Endothelial cell of umbilical vein (primary cell): ENCODE measurements around the gene GSTA1. TPM values are rescaled to one million over a fixed set of nuclear protein-coding genes. Genes with fewer than 3 reads are reported as not detected.
"Not testable (repeated sequence)": the region's sequence is repeated elsewhere in the genome, so short reads cannot be mapped to it uniquely, and the experiment has no call there.

ENCODE experiments used
- BruUV-seq: library from RNA; stranded (reverse); fragments of 400-500 nt; replicated peaks from 2 replicates; lab custom pipeline; 2021; lab: Mats Ljungman, UMichigan
- CTCF ChIA-PET: fragments of 300-600, 350-600 bp; sonication (Branson Sonifier 250); formaldehyde crosslinking; loops from one replicate; lab custom pipeline; 2021; ENCODE audit warnings: antibody characterized with exemption, inconsistent platforms; lab: Charles Lee
- POLR2A ChIA-PET: fragments of 300-600, 350-600 bp; sonication (Branson Sonifier 250); formaldehyde crosslinking; loops from one replicate; lab custom pipeline; 2021; ENCODE audit warnings: antibody characterized with exemption, inconsistent platforms; lab: Charles Lee
- DNase-seq: peaks from one replicate; pipeline ENCODE4 v3.0.0-alpha.2; 2011; ENCODE audit warnings: low read depth, low spot score
- FAIRE-seq: peaks from 2 replicates; lab custom pipeline; 2011; peaks lifted over from hg19 to GRCh38; lab: Jason Lieb, UNC
- H2AFZ ChIP-seq: 2 replicates; pipeline ENCODE4 v1.6.0; 2012; ENCODE audit warnings: low read depth, low read length, control low read depth, inconsistent platforms
- H3K27ac ChIP-seq: 2 replicates; pipeline ENCODE4 v1.5.1; 2011; ENCODE audit warnings: low read depth, mild to moderate bottlenecking, control low read depth, low read length, moderate library complexity; ENCODE audit not compliant: insufficient read depth
- H3K27me3 ChIP-seq, 2 experiments: 2 replicates each; pipeline versions ENCODE4 v1.6.0 to v1.6.1; 2011; ENCODE audit warnings: low read length in 2 of 2, mixed read lengths in 1 of 2; ENCODE audit not compliant: control insufficient read depth in 2 of 2, insufficient read depth in 2 of 2
- H3K36me3 ChIP-seq, 2 experiments: 2 replicates in 1 of 2; 3 replicates in 1 of 2; pipeline ENCODE4 v1.5.1; 2011; ENCODE audit warnings: low read length in 2 of 2, mild to moderate bottlenecking in 1 of 2, moderate library complexity in 1 of 2; ENCODE audit not compliant: control insufficient read depth in 2 of 2, insufficient read depth in 2 of 2; ENCODE audit errors: extremely low read depth in 1 of 2
- H3K4me1 ChIP-seq: 3 replicates; pipeline ENCODE4 v1.5.1; 2011; ENCODE audit warnings: mild to moderate bottlenecking, low read length; ENCODE audit not compliant: control insufficient read depth, insufficient read depth; ENCODE audit errors: extremely low read depth
- H3K4me2 ChIP-seq: 2 replicates; pipeline ENCODE4 v1.6.1; 2011; ENCODE audit warnings: low read length, control low read depth, mixed read lengths; ENCODE audit not compliant: insufficient read depth
- H3K4me3 ChIP-seq, 3 experiments: fragments of 200-600 bp in 1 of 3; sonication (generic), shearing (Covaris generic) in 1 of 3; replicated peaks in 1 of 3; 2 replicates each; pipeline ENCODE4 v1.5.1; 2011 to 2016; ENCODE audit warnings: control low read depth in 3 of 3, low read length in 3 of 3, mild to moderate bottlenecking in 2 of 3, inconsistent platforms in 1 of 3, low read depth in 1 of 3, moderate library complexity in 1 of 3; ENCODE audit not compliant: insufficient read depth in 1 of 3
- H3K79me2 ChIP-seq: 2 replicates; pipeline ENCODE4 v1.6.0; 2012; ENCODE audit warnings: low read length, inconsistent platforms; ENCODE audit not compliant: control insufficient read depth, insufficient read depth
- H3K9ac ChIP-seq: replicated peaks from 2 replicates; pipeline ENCODE3; 2011; ENCODE audit warnings: low read length, control low read depth; ENCODE audit not compliant: insufficient read depth; ENCODE audit errors: extremely low read depth
- H3K9me1 ChIP-seq: replicated peaks from 3 replicates; pipeline ENCODE4 v1.6.0; 2011; ENCODE audit warnings: mild to moderate bottlenecking, low read length; ENCODE audit not compliant: control insufficient read depth, insufficient read depth; ENCODE audit errors: extremely low read depth
- H3K9me3 ChIP-seq: replicated peaks from 2 replicates; pipeline ENCODE4 v1.5.1; 2012; ENCODE audit warnings: low read length, inconsistent platforms; ENCODE audit not compliant: control insufficient read depth, insufficient read depth
- H4K20me1 ChIP-seq: replicated peaks from 2 replicates; pipeline ENCODE3; 2011; ENCODE audit warnings: mild to moderate bottlenecking, low read length; ENCODE audit not compliant: control insufficient read depth, insufficient read depth; ENCODE audit errors: extremely low read depth
- EZH2 ChIP-seq: IDR thresholded peaks from 2 replicates; pipeline ENCODE4 v1.6.1; 2012; ENCODE audit warnings: borderline replicate concordance, low read depth, mild to moderate bottlenecking, moderate library complexity, low read length, inconsistent platforms; ENCODE audit not compliant: severe bottlenecking
- FOS ChIP-seq: IDR thresholded peaks from 2 replicates; pipeline ENCODE4 v1.6.1; 2011; ENCODE audit warnings: mild to moderate bottlenecking, low read length, moderate library complexity, borderline replicate concordance; ENCODE audit not compliant: insufficient read depth
- POLR2A ChIP-seq: IDR thresholded peaks from 2 replicates; pipeline ENCODE4 v1.6.1; 2012; ENCODE audit warnings: low read depth, mild to moderate bottlenecking, control low read depth, low read length
- POLR2AphosphoS5 ChIP-seq: IDR thresholded peaks from 2 replicates; pipeline ENCODE4 v1.6.1; 2012; ENCODE audit warnings: low read depth, mild to moderate bottlenecking, control low read depth, low read length, moderate library complexity; ENCODE audit not compliant: insufficient read depth
- dilution Hi-C: fragments of 300-500 bp; cut with MboI; formaldehyde crosslinking; loops from one replicate; pipeline ENCODE4 v1.15.0; 2019; ENCODE audit warnings: low sequenced_read_pairs; ENCODE audit not compliant: extremely low pct_ligation_motif_present
- intact Hi-C: fragments of 100-400 bp; cut with micrococcal nuclease; formaldehyde crosslinking; loops from one replicate; pipeline ENCODE4 v1.10.0; 2022
- polyA plus RNA-seq, 4 experiments: library from polyadenylated mRNA; depleted of rRNA in 3 of 4; stranded (reverse) in 3 of 4; unstranded in 1 of 4; fragments of >200 nt; gene quantifications; 2 replicates each; pipeline versions ENCODE4 v1.2.1 to v1.2.3, GENCODE V29; 2011 to 2012; ENCODE audit warnings: missing spikeins in 1 of 4
- total RNA-seq: library from RNA; stranded (reverse); gene quantifications from 2 replicates; pipeline ENCODE4 v1.2.3, GENCODE V29; 2021
- TF ChIP-seq, protein P1 (sequence below), 2 donors: IDR thresholded peaks; 1 replicate in 1 of 2; 2 replicates in 1 of 2; pipeline ENCODE4 v1.5.1; 2011; ENCODE audit warnings: low read length in 2 of 2, mild to moderate bottlenecking in 2 of 2, moderate library complexity in 2 of 2, control low read depth in 1 of 2, inconsistent platforms in 1 of 2, low read depth in 1 of 2; ENCODE audit not compliant: insufficient read depth in 1 of 2; ENCODE audit errors: extremely low read depth in 1 of 2

Gene GSTA1
- total and polyA plus RNA-seq, 2 donors (not counting 3 experiments of a cell fraction or from before 2014, with no cell fraction given), result not detected

DNA sequence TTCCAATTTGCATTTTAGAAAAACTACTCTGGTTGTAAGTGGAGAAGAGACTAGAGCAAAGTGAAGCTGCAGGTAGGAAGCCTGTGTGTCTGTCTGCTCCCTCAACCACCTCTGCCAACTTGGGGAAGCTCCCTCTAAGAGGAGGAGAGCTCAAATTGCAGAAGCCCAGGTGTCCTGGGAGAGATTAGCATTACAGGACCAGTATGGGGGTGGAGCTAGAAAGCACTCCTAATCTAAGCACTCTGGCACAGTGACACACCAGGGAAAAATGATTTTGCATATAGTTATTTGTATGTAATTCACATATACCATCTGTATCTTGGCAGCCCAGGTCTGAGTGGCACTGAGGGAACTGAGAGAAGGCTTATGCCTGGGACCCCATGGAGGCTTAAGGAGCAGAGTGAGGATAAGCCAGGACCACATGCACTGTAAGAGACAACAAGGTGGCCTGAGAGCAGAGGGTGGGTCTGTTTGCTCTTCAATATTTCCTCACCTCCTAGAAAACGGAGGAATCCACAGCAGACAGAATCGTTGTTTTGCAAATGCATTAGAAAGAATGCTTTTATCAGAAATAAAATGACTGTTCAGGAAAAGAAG lies 54.0 kb downstream of the GSTA1 start:
- dilution Hi-C loops, result no loop called here

DNA sequence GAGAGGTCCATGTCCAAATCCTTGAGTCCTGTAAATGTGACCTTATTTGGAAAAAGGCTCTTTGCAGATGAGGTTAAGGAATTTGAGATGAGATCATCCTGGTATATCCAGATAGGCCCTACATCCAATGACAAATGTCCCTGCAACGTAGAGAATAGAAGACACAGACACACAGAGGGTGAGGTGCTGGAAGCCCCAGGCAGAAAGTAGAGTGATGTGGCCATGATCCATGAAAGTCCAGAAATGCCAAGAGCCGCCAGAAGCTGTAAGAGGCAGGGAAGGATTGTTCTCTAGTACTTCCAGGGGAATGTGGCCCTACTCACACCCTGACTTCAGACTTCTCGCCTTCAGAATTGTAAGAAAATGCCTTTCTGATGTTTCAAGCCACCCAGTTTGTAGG lies 56.3 kb downstream of the GSTA1 start:
- FAIRE-seq, POLR2A ChIA-PET, H3K27ac ChIP-seq, H3K9me1 ChIP-seq, H4K20me1 ChIP-seq, BruUV-seq, H3K4me1 ChIP-seq, H3K4me2 ChIP-seq, intact Hi-C loops, H3K9ac ChIP-seq, H3K79me2 ChIP-seq, H3K36me3 ChIP-seq, H3K9me3 ChIP-seq, DNase-seq, H3K27me3 ChIP-seq, H2AFZ ChIP-seq, CTCF ChIA-PET, H3K4me3 ChIP-seq, dilution Hi-C loops: not testable (repeated sequence)

More for the DNA sequence above, 54.0 kb downstream of the GSTA1 start:
- no peak overlapping the region for H3K9ac ChIP-seq
- no peaks in the 10 kb centered on the region for H3K27me3 ChIP-seq
- H3K9me1 ChIP-seq, result no peaks in the 10 kb centered on the region
- FAIRE-seq (no peak), DNase-seq (no peak)
- intact Hi-C loops, result no loop called here
- H3K27ac ChIP-seq, result no peak overlapping the region
- H3K4me1 ChIP-seq, result no peaks in the 10 kb centered on the region
- POLR2A ChIA-PET, result no interaction called here
- no TSS peak for BruUV-seq
- no peak for TF ChIP-seq POLR2A
- no peak for TF ChIP-seq EZH2
- TF ChIP-seq, protein P1, sequence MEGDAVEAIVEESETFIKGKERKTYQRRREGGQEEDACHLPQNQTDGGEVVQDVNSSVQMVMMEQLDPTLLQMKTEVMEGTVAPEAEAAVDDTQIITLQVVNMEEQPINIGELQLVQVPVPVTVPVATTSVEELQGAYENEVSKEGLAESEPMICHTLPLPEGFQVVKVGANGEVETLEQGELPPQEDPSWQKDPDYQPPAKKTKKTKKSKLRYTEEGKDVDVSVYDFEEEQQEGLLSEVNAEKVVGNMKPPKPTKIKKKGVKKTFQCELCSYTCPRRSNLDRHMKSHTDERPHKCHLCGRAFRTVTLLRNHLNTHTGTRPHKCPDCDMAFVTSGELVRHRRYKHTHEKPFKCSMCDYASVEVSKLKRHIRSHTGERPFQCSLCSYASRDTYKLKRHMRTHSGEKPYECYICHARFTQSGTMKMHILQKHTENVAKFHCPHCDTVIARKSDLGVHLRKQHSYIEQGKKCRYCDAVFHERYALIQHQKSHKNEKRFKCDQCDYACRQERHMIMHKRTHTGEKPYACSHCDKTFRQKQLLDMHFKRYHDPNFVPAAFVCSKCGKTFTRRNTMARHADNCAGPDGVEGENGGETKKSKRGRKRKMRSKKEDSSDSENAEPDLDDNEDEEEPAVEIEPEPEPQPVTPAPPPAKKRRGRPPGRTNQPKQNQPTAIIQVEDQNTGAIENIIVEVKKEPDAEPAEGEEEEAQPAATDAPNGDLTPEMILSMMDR (IDR thresholded peaks at IDR 0.05; ENCODE audit: extremely low read depth in 1 of 2, insufficient read depth in 1 of 2, low read depth in 1 of 2, low read length in 2 of 2), result no peak
- TF ChIP-seq FOS, result no peak
- no peak for TF ChIP-seq POLR2AphosphoS5
- H4K20me1 ChIP-seq, result no peaks in the 10 kb centered on the region
- no peaks in the 10 kb centered on the region for H3K9me3 ChIP-seq
- no peaks in the 10 kb centered on the region for H3K36me3 ChIP-seq
- no peak overlapping the region for H3K4me3 ChIP-seq
- no peak overlapping the region for H2AFZ ChIP-seq
- H3K79me2 ChIP-seq, result no peaks in the 10 kb centered on the region
- CTCF ChIA-PET, result no interaction called here
- H3K4me2 ChIP-seq, result no peak overlapping the region
